ENCODE measurements around the gene KMT5B.

Gene KMT5B

DNA sequence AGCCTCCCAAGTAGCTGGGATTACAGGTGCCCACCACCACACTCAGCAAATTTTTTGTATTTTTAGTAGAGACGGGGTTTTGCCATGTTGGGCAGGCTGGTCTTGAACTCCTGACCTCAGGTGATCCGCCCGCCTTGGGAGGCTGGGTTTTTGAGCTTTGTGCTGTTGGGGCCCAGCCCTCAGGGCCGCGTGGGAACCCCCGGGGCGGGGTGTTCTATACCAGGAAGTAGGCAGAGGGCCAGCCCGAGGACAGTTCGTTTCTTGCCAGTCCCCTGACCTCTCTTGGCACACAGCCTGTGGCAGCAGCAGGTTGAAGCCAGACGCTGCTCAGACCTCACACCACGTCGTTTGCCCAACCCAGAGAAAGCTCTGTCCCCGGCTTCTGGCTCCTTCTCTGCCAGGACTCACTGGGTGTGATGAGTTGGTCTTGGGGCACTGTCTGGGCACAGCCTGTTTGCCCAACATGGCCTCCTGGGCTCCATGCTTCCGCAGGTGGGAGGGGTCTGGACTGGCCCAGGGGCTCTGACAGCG lies 67.0 kb downstream of the KMT5B start:
- ChIA-PET CTCF (interaction anchor here (1.5 kb wide), 1 partner anchor 16 kb away, joined by 3 read pairs; no protein-coding TSS in a partner anchor), POLR2A (no interaction called here)
- DNase-seq (ENCODE audit: extremely low spot score): no peak
- TF ChIP-seq, protein P1, sequence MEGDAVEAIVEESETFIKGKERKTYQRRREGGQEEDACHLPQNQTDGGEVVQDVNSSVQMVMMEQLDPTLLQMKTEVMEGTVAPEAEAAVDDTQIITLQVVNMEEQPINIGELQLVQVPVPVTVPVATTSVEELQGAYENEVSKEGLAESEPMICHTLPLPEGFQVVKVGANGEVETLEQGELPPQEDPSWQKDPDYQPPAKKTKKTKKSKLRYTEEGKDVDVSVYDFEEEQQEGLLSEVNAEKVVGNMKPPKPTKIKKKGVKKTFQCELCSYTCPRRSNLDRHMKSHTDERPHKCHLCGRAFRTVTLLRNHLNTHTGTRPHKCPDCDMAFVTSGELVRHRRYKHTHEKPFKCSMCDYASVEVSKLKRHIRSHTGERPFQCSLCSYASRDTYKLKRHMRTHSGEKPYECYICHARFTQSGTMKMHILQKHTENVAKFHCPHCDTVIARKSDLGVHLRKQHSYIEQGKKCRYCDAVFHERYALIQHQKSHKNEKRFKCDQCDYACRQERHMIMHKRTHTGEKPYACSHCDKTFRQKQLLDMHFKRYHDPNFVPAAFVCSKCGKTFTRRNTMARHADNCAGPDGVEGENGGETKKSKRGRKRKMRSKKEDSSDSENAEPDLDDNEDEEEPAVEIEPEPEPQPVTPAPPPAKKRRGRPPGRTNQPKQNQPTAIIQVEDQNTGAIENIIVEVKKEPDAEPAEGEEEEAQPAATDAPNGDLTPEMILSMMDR (IDR thresholded peaks at IDR 0.05; ENCODE audit: control extremely low read depth, extremely low read depth, low read depth, missing control alignments): no peak

DNA sequence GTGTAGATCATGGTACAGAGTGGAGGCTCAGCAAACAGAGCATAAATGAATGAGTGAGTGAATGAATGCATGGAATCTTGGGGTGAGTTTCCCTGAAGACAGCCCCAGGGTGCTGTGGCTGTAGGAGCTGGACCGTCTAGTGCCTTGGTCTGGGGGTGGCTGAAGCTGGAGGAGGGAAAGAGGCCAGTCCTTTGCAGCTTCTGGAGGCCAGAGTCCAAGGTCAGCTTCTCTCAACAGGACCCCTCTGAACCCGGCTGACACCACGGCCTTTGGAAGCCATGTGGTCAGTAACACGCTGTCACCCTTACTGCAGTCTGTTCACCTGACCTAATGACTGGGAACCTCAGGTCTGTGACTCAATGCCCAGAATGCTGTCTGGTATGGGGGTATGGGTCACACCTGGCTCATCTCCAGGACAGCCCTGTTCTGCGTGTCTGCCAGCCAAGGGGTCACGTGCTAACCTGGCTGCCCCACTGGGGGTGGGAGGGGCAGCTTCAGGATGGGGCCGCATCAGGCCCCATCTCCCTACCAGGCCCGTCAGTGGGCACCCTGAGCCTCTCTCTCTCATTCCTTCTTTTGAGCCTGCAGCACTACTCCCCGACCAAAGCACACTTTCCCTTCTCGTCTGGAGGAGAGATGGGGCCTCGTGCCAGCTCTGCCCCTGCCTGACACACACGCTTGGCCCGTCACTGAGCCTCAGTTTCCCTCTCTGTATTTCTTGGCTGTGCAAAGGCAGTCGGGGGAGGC lies 67.8 kb downstream of the KMT5B start:
- ChIA-PET CTCF (interaction anchor here (1.5 kb wide), 1 partner anchor 17 kb away, joined by 3 read pairs; no protein-coding TSS in a partner anchor), POLR2A (no interaction called here)
- TF ChIP-seq, protein P1 (IDR thresholded peaks at IDR 0.05; ENCODE audit: control extremely low read depth, extremely low read depth, low read depth, missing control alignments): no peak
- DNase-seq (ENCODE audit: extremely low spot score): no peak

DNA sequence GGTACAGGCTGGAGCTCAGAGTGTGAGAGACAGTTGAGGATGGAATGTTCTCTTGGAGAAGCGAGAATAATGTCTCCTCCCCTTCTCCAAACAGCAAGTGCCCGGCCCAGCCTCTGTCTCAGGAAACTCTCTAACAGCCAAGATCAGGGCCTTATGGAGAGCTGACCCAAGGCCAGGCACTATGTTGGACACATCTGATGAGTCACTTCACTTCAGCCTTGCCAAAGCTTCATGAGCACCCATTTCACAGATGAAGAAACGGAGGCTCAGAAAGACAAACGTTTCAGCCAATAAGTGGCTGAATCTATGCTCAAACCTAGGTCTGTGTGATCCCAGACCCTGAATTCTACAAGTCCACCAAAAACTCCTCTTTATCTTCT lies 69.8 kb downstream of the KMT5B start:
- DNase-seq (ENCODE audit: extremely low spot score): no peak
- TF ChIP-seq, protein P1 (IDR thresholded peaks at IDR 0.05; ENCODE audit: control extremely low read depth, extremely low read depth, low read depth, missing control alignments): no peak
- ChIA-PET CTCF (interaction anchor here (1.9 kb wide), 1 partner anchor 155 kb away, joined by 4 read pairs; no protein-coding TSS in a partner anchor), POLR2A (no interaction called here)

DNA sequence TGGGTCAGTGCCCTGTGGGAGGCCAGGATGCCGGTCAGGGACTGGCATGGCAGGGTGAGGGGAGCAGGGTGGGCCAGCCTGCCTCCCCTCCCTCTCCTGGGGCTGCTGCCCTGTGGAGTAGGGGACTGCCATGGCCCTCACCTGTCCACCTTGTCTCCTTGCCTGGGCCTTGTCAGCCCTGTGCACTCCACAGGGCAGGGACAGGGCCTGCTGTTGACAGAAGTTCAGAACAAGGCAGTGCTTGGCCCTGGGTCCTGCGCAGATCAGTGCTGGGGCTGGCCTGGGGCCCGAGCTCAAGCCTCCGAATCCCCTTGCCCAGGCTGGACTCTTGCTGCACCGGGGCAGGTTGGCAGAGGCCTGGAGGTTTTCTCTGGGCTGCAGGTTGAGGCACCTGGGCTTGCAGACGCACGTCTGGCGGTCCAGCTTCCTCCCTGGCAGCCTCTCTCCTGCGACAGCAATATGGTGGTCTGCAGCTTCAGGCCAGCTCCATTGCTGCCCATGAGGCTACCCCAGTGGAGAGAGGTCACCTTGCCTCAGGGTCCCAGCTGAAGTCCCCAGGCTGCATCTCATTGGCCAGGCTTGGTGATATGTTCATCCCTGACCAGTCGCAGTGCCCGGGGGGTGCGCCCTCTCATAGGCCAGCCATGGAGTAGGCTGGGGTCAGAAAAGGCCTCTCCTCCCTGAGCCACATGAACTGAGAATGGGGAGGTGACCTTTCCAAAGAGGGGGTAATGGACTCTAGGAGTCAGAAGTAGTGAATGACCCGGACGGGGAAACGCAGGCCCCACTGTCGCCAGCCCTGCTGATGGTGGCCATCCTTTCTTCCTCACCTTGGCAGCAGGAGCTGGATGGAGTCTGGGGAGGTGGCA lies 70.4 kb downstream of the KMT5B start:
- no peak for DNase-seq (ENCODE audit: extremely low spot score)
- ChIA-PET CTCF (interaction anchor here (1.4 to 1.9 kb wide), 2 partner anchors 8 to 156 kb away, joined by 3 to 4 read pairs; no protein-coding TSS in a partner anchor), POLR2A (no interaction called here)
- TF ChIP-seq, protein P1 (IDR thresholded peaks at IDR 0.05; ENCODE audit: control extremely low read depth, extremely low read depth, low read depth, missing control alignments): no peak

DNA sequence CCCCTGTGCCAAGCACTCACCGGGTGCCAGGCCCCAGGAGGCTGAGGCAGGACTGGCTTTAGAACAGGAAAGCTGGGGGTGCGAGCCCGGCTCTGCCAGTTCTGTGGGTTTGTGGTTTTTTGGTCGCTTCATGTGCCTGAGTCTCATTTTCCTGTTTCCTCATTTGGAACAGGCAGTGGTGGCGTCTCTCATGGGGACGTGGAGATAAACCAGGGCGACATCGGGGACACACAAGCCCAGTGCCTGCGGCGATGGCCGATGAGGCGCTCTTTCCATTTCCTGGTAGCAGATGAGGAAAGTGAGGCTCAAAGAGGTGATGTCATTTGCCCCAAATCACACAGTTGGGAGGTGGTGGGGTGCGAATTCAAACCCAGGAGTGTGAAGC lies 71.1 kb downstream of the KMT5B start:
- CTCF ChIA-PET: interaction anchor here (1.4 to 1.9 kb wide), 2 partner anchors 9 to 156 kb away, joined by 3 to 4 read pairs; no protein-coding TSS in a partner anchor
- DNase-seq (ENCODE audit: extremely low spot score): peak; percentile 39

More for the DNA sequence above, 71.1 kb downstream of the KMT5B start:
- POLR2A ChIA-PET: no interaction called here
- TF ChIP-seq, protein P1 (IDR thresholded peaks at IDR 0.05; ENCODE audit: control extremely low read depth, extremely low read depth, low read depth, missing control alignments): no peak

All from GM10248 (cell line).